IMR-90 (cell line): ENCODE measurements around the gene PATJ. TPM values are rescaled to one million over a fixed set of nuclear protein-coding genes. Genes with fewer than 3 reads are reported as not detected.

Experiments used
- ATAC-seq: fragments of 200-7000 bp; cut with Tn5 transposase; 2 replicates; pipeline ENCODE4 v1.9.1; 2020; ENCODE audit warnings: low read depth, mild to moderate bottlenecking, moderate library complexity
- BruUV-seq: library from RNA; stranded (reverse); fragments of 400-500 nt; replicated peaks from 2 replicates; lab custom pipeline; 2021; lab: Mats Ljungman, UMichigan
- CTCF ChIA-PET: fragments of 300-600 bp; formaldehyde crosslinking; extraction: SDS; loops from one replicate; lab custom pipeline; 2021; ENCODE audit warnings: antibody characterized with exemption; lab: Yijun Ruan, JAX
- POLR2A ChIA-PET: fragments of 300-600 bp; sonication (Branson Sonifier 250); formaldehyde crosslinking; loops from one replicate; lab custom pipeline; 2022; ENCODE audit warnings: antibody characterized with exemption; ENCODE audit not compliant: unreplicated experiment; lab: Charles Lee
- DNase-seq: peaks from one replicate; pipeline ENCODE4 v3.0.0; 2013
- H2AFZ ChIP-seq: replicated peaks from 2 replicates; pipeline ENCODE3; 2013; ENCODE audit warnings: low read length, mild to moderate bottlenecking; ENCODE audit not compliant: poor library complexity
- H2AK5ac ChIP-seq: 2 replicates; pipeline ENCODE4 v1.6.1; 2013; ENCODE audit warnings: low read depth, low read length, inconsistent platforms
- H2AK9ac ChIP-seq: replicated peaks from 2 replicates; pipeline ENCODE3; 2013; ENCODE audit warnings: mild to moderate bottlenecking, low read depth, low read length, moderate library complexity; ENCODE audit not compliant: poor library complexity
- H2BK120ac ChIP-seq: 2 replicates; pipeline ENCODE4 v1.6.1; 2013; ENCODE audit warnings: low read depth, low read length, inconsistent platforms
- H2BK15ac ChIP-seq: 3 replicates; pipeline ENCODE4 v1.6.1; 2013; ENCODE audit warnings: low read depth, low read length, inconsistent platforms
- H2BK20ac ChIP-seq: 2 replicates; pipeline ENCODE4 v1.6.1; 2013; ENCODE audit warnings: low read depth, mild to moderate bottlenecking, inconsistent platforms, low read length, moderate library complexity
- H2BK5ac ChIP-seq: 2 replicates; pipeline ENCODE4 v1.6.1; 2013; ENCODE audit warnings: mild to moderate bottlenecking, low read depth, low read length, inconsistent platforms; ENCODE audit not compliant: poor library complexity, severe bottlenecking
- H3K14ac ChIP-seq: replicated peaks from 2 replicates; pipeline ENCODE4 v1.6.1; 2013; ENCODE audit warnings: low read depth, low read length, inconsistent platforms
- H3K18ac ChIP-seq: 2 replicates; pipeline ENCODE4 v1.6.1; 2013; ENCODE audit warnings: low read depth, low read length, control low read depth
- H3K23ac ChIP-seq: 2 replicates; pipeline ENCODE4 v1.6.1; 2013; ENCODE audit warnings: low read depth, low read length, inconsistent platforms
- H3K27ac ChIP-seq: 2 replicates; pipeline ENCODE4 v1.5.1; 2013; ENCODE audit warnings: mild to moderate bottlenecking, control low read depth, low read length; ENCODE audit not compliant: insufficient read depth
- H3K27me3 ChIP-seq: 2 replicates; pipeline ENCODE4 v1.6.1; 2013; ENCODE audit warnings: low read length; ENCODE audit not compliant: control insufficient read depth, insufficient read depth
- H3K36me3 ChIP-seq: 2 replicates; pipeline ENCODE4 v1.6.1; 2013; ENCODE audit warnings: low read length, mixed read lengths; ENCODE audit not compliant: control insufficient read depth, insufficient read depth
- H3K4ac ChIP-seq: 2 replicates; pipeline ENCODE4 v1.6.1; 2013; ENCODE audit warnings: low read depth, low read length, inconsistent platforms
- H3K4me1 ChIP-seq: 2 replicates; pipeline ENCODE4 v1.6.1; 2013; ENCODE audit warnings: low read length, mixed read lengths; ENCODE audit not compliant: control insufficient read depth, insufficient read depth
- H3K4me2 ChIP-seq: 2 replicates; pipeline ENCODE4 v1.6.1; 2013; ENCODE audit warnings: low read depth, mild to moderate bottlenecking, control low read depth, low read length, moderate library complexity
- H3K4me3 ChIP-seq: 2 replicates; pipeline ENCODE4 v1.5.1; 2013; ENCODE audit warnings: low read depth, mild to moderate bottlenecking, control low read depth, low read length, moderate library complexity; ENCODE audit not compliant: insufficient read depth
- H3K56ac ChIP-seq: 2 replicates; pipeline ENCODE4 v1.6.1; 2013; ENCODE audit warnings: low read length, inconsistent platforms; ENCODE audit not compliant: insufficient read depth; ENCODE audit errors: extremely low read depth
- H3K79me1 ChIP-seq, 2 experiments: 2 replicates each; pipeline ENCODE4 v1.6.1; 2013; ENCODE audit warnings: low read length in 2 of 2, inconsistent platforms in 1 of 2, low read depth in 1 of 2
- H3K9ac ChIP-seq: 2 replicates; pipeline ENCODE4 v1.6.1; 2013; ENCODE audit warnings: low read depth, low read length, control low read depth
- H3K9me1 ChIP-seq: 2 replicates; pipeline ENCODE4 v1.6.1; 2013; ENCODE audit warnings: low read length, inconsistent platforms; ENCODE audit not compliant: insufficient read depth
- H3K9me3 ChIP-seq: 2 replicates; pipeline ENCODE4 v1.6.1; 2013; ENCODE audit warnings: low read length; ENCODE audit not compliant: control insufficient read depth, insufficient read depth
- H4K20me1 ChIP-seq: 2 replicates; pipeline ENCODE4 v1.6.1; 2013; ENCODE audit warnings: low read length, inconsistent platforms; ENCODE audit not compliant: insufficient read depth
- H4K5ac ChIP-seq: 2 replicates; pipeline ENCODE4 v1.6.1; 2013; ENCODE audit warnings: mild to moderate bottlenecking, low read depth, low read length, control low read depth
- H4K8ac ChIP-seq, 2 experiments: 2 replicates each; pipeline ENCODE4 v1.6.1; 2013; ENCODE audit warnings: low read depth in 2 of 2, low read length in 2 of 2, control low read depth in 1 of 2, inconsistent platforms in 1 of 2
- H4K91ac ChIP-seq: 2 replicates; pipeline ENCODE4 v1.6.1; 2013; ENCODE audit warnings: low read depth, low read length, inconsistent platforms; ENCODE audit not compliant: insufficient read depth
- BHLHE40 ChIP-seq: fragments of 150-350 bp; IDR thresholded peaks from 2 replicates; pipeline ENCODE4 v1.6.1; 2016; ENCODE audit warnings: mild to moderate bottlenecking, low read depth, low read length
- CEBPB ChIP-seq: IDR thresholded peaks from 2 replicates; pipeline ENCODE4 v1.6.1; 2012; ENCODE audit warnings: low read depth, low read length, improper control_type of control experiment
- MAFK ChIP-seq: IDR thresholded peaks from 2 replicates; pipeline ENCODE4 v1.6.1; 2012; ENCODE audit warnings: low read depth, low read length, improper control_type of control experiment
- MAZ ChIP-seq: IDR thresholded peaks from 2 replicates; pipeline ENCODE4 v1.6.1; 2012; ENCODE audit warnings: low read depth, mild to moderate bottlenecking, low read length, improper control_type of control experiment, moderate library complexity, borderline replicate concordance
- NFE2L2 ChIP-seq: fragments of 150-350 bp; IDR thresholded peaks from 2 replicates; pipeline ENCODE4 v1.6.1; 2016; ENCODE audit warnings: low read depth, mild to moderate bottlenecking, low read length
- POLR2A ChIP-seq: IDR thresholded peaks from 2 replicates; pipeline ENCODE4 v1.6.1; 2012; ENCODE audit warnings: mild to moderate bottlenecking, low read depth, low read length
- RAD21 ChIP-seq: IDR thresholded peaks from 2 replicates; pipeline ENCODE4 v1.6.1; 2012; ENCODE audit warnings: low read length, improper control_type of control experiment
- WGBS, 2 experiments: methylation state at CpG; one replicate each; pipeline versions ENCODE4 v1.1.5 to v1.1.7; 2013; ENCODE audit warnings: missing lambda C conversion rate in 2 of 2; ENCODE audit not compliant: insufficient read length in 1 of 2; ENCODE audit errors: extremely low coverage in 2 of 2; 5-methylcytosine and 5-hydroxymethylcytosine counted together
- dilution Hi-C: fragments of 300-500 bp; cut with HindIII; formaldehyde crosslinking; loops from one replicate; pipeline ENCODE4 v1.14.3; 2018; ENCODE audit warnings: low sequenced_read_pairs; ENCODE audit not compliant: unreplicated experiment
- in situ Hi-C: fragments of 300-500 bp; cut with MboI; formaldehyde crosslinking; loops from 3 replicates; pipeline ENCODE4 v1.14.3; 2019; ENCODE audit warnings: low sequenced_read_pairs, inconsistent platforms, mixed read lengths
- intact Hi-C: fragments of 100-400 bp; cut with micrococcal nuclease; formaldehyde crosslinking; loops from 2 replicates; pipeline ENCODE4 v1.10.0; 2022
- polyA plus RNA-seq, 3 experiments: library from polyadenylated mRNA; depleted of rRNA; stranded (reverse); fragments of >200 nt; gene quantifications; 2 replicates each; pipeline ENCODE4 v1.2.3, GENCODE V29; 2012; ENCODE audit warnings: low replicate concordance in 1 of 3
- total RNA-seq: library from RNA; depleted of rRNA; stranded (reverse); fragments of >200 nt; gene quantifications from 2 replicates; pipeline ENCODE4 v1.2.3, GENCODE V29; 2012
- TF ChIP-seq, protein P1 (sequence below): conservative IDR thresholded peaks from 2 replicates; pipeline ENCODE4 v1.5.1; 2012; ENCODE audit warnings: mild to moderate bottlenecking, low read depth, low read length, improper control_type of control experiment
- TF ChIP-seq, protein P2 (sequence below): fragments of 150-350 bp; IDR thresholded peaks from 2 replicates; pipeline ENCODE4 v1.6.1; 2016; ENCODE audit warnings: low read depth, mild to moderate bottlenecking, low read length, moderate library complexity, borderline replicate concordance

The PATJ gene
- total and polyA plus RNA-seq, 2 of the 4 experiments (the other 2 are of a cell fraction) = 2.0 to 3.4 TPM

DNA sequence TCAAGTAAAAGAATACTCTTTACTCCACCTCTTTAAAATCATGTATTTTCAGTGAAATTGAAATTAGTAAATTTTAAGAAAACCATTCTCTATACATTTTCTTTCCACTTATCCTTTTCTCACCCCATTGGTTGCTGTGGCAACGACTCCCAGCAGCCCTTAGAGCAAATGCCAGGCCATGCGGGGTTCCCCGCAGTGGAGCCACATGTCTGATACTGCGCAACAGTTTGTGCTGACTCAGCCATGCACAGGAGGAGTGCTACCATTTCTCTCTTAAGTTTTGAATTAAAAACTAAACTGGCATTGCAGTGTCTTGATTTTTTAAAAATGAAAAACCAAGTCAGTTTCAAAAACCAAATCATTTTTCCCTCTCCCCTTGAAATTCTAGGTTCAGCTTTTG, 238.3 kb downstream of the PATJ start:
- no peaks in the 10 kb centered on the region for H3K79me1 ChIP-seq
- WGBS, 2 experiments = no CpG with 5 or more reads among the region's 4 CpGs
- H4K91ac ChIP-seq = no peak overlapping the region
- no peak overlapping the region for H4K5ac ChIP-seq
- no peak overlapping the region for H2AK5ac ChIP-seq
- H3K23ac ChIP-seq = no peak overlapping the region
- no peak overlapping the region for H2BK5ac ChIP-seq
- ChIA-PET POLR2A (no interaction called here), CTCF (no interaction called here)
- no peak for ATAC-seq
- no TSS peak for BruUV-seq
- DNase-seq = no peak
- no peak overlapping the region for H3K56ac ChIP-seq
- H2BK120ac ChIP-seq = no peak overlapping the region
- H3K9ac ChIP-seq = no peak overlapping the region
- H3K18ac ChIP-seq = no peak overlapping the region
- H3K4me2 ChIP-seq = no peak overlapping the region
- no peak overlapping the region for H2AK9ac ChIP-seq
- dilution Hi-C loops (no loop called here), in situ Hi-C loops (no loop called here), intact Hi-C loops (no loop called here)
- H4K8ac ChIP-seq = no peak overlapping the region
- no peaks in the 10 kb centered on the region for H4K20me1 ChIP-seq
- H3K4me1 ChIP-seq = no peaks in the 10 kb centered on the region
- no peak overlapping the region for H3K4ac ChIP-seq
- no peak overlapping the region for H3K14ac ChIP-seq
- no peak overlapping the region for H2BK15ac ChIP-seq
- TF ChIP-seq CEBPB (no peak), BHLHE40 (no peak), NFE2L2 (no peak), MAFK (peak; percentile 79), MAZ (no peak), POLR2A (no peak), RAD21 (no peak)
- TF ChIP-seq, protein P1, sequence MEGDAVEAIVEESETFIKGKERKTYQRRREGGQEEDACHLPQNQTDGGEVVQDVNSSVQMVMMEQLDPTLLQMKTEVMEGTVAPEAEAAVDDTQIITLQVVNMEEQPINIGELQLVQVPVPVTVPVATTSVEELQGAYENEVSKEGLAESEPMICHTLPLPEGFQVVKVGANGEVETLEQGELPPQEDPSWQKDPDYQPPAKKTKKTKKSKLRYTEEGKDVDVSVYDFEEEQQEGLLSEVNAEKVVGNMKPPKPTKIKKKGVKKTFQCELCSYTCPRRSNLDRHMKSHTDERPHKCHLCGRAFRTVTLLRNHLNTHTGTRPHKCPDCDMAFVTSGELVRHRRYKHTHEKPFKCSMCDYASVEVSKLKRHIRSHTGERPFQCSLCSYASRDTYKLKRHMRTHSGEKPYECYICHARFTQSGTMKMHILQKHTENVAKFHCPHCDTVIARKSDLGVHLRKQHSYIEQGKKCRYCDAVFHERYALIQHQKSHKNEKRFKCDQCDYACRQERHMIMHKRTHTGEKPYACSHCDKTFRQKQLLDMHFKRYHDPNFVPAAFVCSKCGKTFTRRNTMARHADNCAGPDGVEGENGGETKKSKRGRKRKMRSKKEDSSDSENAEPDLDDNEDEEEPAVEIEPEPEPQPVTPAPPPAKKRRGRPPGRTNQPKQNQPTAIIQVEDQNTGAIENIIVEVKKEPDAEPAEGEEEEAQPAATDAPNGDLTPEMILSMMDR = no peak
- TF ChIP-seq, protein P2, sequence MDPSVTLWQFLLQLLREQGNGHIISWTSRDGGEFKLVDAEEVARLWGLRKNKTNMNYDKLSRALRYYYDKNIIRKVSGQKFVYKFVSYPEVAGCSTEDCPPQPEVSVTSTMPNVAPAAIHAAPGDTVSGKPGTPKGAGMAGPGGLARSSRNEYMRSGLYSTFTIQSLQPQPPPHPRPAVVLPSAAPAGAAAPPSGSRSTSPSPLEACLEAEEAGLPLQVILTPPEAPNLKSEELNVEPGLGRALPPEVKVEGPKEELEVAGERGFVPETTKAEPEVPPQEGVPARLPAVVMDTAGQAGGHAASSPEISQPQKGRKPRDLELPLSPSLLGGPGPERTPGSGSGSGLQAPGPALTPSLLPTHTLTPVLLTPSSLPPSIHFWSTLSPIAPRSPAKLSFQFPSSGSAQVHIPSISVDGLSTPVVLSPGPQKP = no peak
- no peaks in the 10 kb centered on the region for H3K9me3 ChIP-seq
- no peak overlapping the region for H3K4me3 ChIP-seq
- H3K36me3 ChIP-seq = no peaks in the 10 kb centered on the region
- no peak overlapping the region for H3K27ac ChIP-seq
- no peak overlapping the region for H2AFZ ChIP-seq
- no peaks in the 10 kb centered on the region for H3K27me3 ChIP-seq
- H3K9me1 ChIP-seq = no peaks in the 10 kb centered on the region
- no peak overlapping the region for H2BK20ac ChIP-seq
